Activated T-cell treated with anti-CD3 and anti-CD28 coated beads for 1 hour (primary cell): ENCODE results near the gene AP1S3.
"Not testable (repeated sequence)": the region's sequence is repeated elsewhere in the genome, so short reads cannot be mapped to it uniquely, and the experiment has no call there.

Experiments
- DNase-seq: peaks from one replicate; pipeline ENCODE4 v3.0.0-alpha.2; 2020; ENCODE audit warnings: low read depth

AP1S3 gene

GRCh38 chr2:223801736-223802135, 35.6 kb downstream of the AP1S3 start:
- no peak for DNase-seq

GRCh38 chr2:223800908-223801307, 36.5 kb downstream of the AP1S3 start:
- no peak for DNase-seq

GRCh38 chr2:223797811-223798721, 39.3 kb downstream of the AP1S3 start:
- no peak for DNase-seq

GRCh38 chr2:223797037-223797436, 40.3 kb downstream of the AP1S3 start:
- no peak for DNase-seq

- DNase-seq: no peak
Observed at GRCh38 chr2:223789423-223789822, 48.0 kb downstream of the AP1S3 start.

- no peak for DNase-seq
Observed at GRCh38 chr2:223788826-223789225, 48.6 kb downstream of the AP1S3 start.

GRCh38 chr2:223788106-223788505, 49.3 kb downstream of the AP1S3 start:
- DNase-seq: not testable (repeated sequence)

GRCh38 chr2:223787358-223787757, 50.0 kb downstream of the AP1S3 start:
- no peak for DNase-seq

- no peak for DNase-seq
Observed at GRCh38 chr2:223786943-223787342, 50.4 kb downstream of the AP1S3 start.

- no peak for DNase-seq
Observed at GRCh38 chr2:223786236-223786635, 51.1 kb downstream of the AP1S3 start.

GRCh38 chr2:223784221-223784772, 53.1 kb downstream of the AP1S3 start:
- no peak for DNase-seq

GRCh38 chr2:223782629-223783028, 54.8 kb downstream of the AP1S3 start:
- DNase-seq: no peak

- no peak for DNase-seq
Observed at GRCh38 chr2:223781560-223781959, 55.8 kb downstream of the AP1S3 start.

- DNase-seq: no peak
Observed at GRCh38 chr2:223779877-223780276, 57.5 kb downstream of the AP1S3 start.

GRCh38 chr2:223774193-223774592, 63.2 kb downstream of the AP1S3 start:
- DNase-seq: no peak

GRCh38 chr2:223772363-223772762, 65.0 kb downstream of the AP1S3 start:
- DNase-seq: no peak

GRCh38 chr2:223771475-223771874, 65.9 kb downstream of the AP1S3 start:
- no peak for DNase-seq

GRCh38 chr2:223768179-223768578, 69.2 kb downstream of the AP1S3 start:
- no peak for DNase-seq

- no peak for DNase-seq
Observed at GRCh38 chr2:223767341-223767740, 70.0 kb downstream of the AP1S3 start.

- DNase-seq: no peak
Observed at GRCh38 chr2:223765221-223765785, 72.1 kb downstream of the AP1S3 start.

GRCh38 chr2:223764796-223765195, 72.6 kb downstream of the AP1S3 start:
- no peak for DNase-seq

- DNase-seq: no peak
Observed at GRCh38 chr2:223762853-223763252, 74.5 kb downstream of the AP1S3 start.

- DNase-seq: not testable (repeated sequence)
Observed at GRCh38 chr2:223761746-223762145, 75.6 kb downstream of the AP1S3 start.
